ENCODE measurements around the gene SLC2A13.

GRCh38 chr12:39872425-39872824 lies 233.5 kb downstream of the SLC2A13 start:
- no peak for TF ChIP-seq CTCF (IDR thresholded peaks at IDR 0.05; ENCODE audit: insufficient read depth, low read length, poor library complexity, severe bottlenecking)
- TF ChIP-seq EZH2phosphoT487 (conservative IDR thresholded peaks at IDR 0.05; ENCODE audit: low read length), result no peak
